Measurements from ENCODE around the gene TXN2. TPM values are rescaled to one million over a fixed set of nuclear protein-coding genes. Genes with fewer than 3 reads are reported as not detected.
A peak's percentile ranks its signal among the peaks of the same experiment; 100 is the strongest.

TXN2 gene
- total RNA-seq, 2 donors from 2014 or later = 67.5 to 96.7 TPM

GRCh38 chr22:36470162-36470993 lies 11.1 kb downstream of the TXN2 start:
- DNase-seq (ENCODE audit: low spot score) = peak; percentile 94
- Mint-ChIP-seq H3K36me3 (peaks cover 7% of the 10 kb centered on the region), H3K27ac (peak overlapping the region in 1 of 2 donors; percentile 19), H3K4me1 (ENCODE audit: low read depth in 2 of 2) (peaks cover 12 to 16% of the 10 kb centered on the region in 2 donors), H3K27me3 (no peaks in the 10 kb centered on the region), H3K9me3 (no peaks in the 10 kb centered on the region), H3K4me3 (no peak overlapping the region)
- ATAC-seq = peak; percentile 81 to 82

GRCh38 chr22:36469094-36469710 lies 12.2 kb downstream of the TXN2 start:
- peaks cover 12 to 16% of the 10 kb centered on the region in 2 donors for H3K4me1 Mint-ChIP-seq (ENCODE audit: low read depth in 2 of 2)
- H3K9me3 Mint-ChIP-seq = no peaks in the 10 kb centered on the region
- H3K27me3 Mint-ChIP-seq = no peaks in the 10 kb centered on the region
- no peak for ATAC-seq
- no peak for DNase-seq (ENCODE audit: low spot score)
- H3K27ac Mint-ChIP-seq = no peak overlapping the region
- H3K4me3 Mint-ChIP-seq = no peak overlapping the region
- H3K36me3 Mint-ChIP-seq = peaks cover 6% of the 10 kb centered on the region

- H3K36me3 Mint-ChIP-seq = peaks cover 6% of the 10 kb centered on the region
- no peak overlapping the region for H3K4me3 Mint-ChIP-seq
- H3K27me3 Mint-ChIP-seq = no peaks in the 10 kb centered on the region
- peak in 1 of 2 donors; percentile 35 for ATAC-seq
- no peak for DNase-seq (ENCODE audit: low spot score)
- peak overlapping the region in 1 of 2 donors; percentile 64 for H3K27ac Mint-ChIP-seq
- H3K4me1 Mint-ChIP-seq (ENCODE audit: low read depth in 2 of 2) = peaks cover 12 to 16% of the 10 kb centered on the region in 2 donors
- H3K9me3 Mint-ChIP-seq = no peaks in the 10 kb centered on the region
Observed at GRCh38 chr22:36467946-36468345, 13.5 kb downstream of the TXN2 start.

GRCh38 chr22:36467042-36467810 lies 14.2 kb downstream of the TXN2 start:
- Mint-ChIP-seq H3K27ac (peak overlapping the region; percentile 35 to 79), H3K9me3 (no peaks in the 10 kb centered on the region), H3K27me3 (no peaks in the 10 kb centered on the region), H3K36me3 (peaks cover 5% of the 10 kb centered on the region), H3K4me3 (no peak overlapping the region), H3K4me1 (ENCODE audit: low read depth in 2 of 2) (peaks cover 12 to 16% of the 10 kb centered on the region in 2 donors)
- DNase-seq (ENCODE audit: low spot score) (no peak), ATAC-seq (no peak)

DNA sequence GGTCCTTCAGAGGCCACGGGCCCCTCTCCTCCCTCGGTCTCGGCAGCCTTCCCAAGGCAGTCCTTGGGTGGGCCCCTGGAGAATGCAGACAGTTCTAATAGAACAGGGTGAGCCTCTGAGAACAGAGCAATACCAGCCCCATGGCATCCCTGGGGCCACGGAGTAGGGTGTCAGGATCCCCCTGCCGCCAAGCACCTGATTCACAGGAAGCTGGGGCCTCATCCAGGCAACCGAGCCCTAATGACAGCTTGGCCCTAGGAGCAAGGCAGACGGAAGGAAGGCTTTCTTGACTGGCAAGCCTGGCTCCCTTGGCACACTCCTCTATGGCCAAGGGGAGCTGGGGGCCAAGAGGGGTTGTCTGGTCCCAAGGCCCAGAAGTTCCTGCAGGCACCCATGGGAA lies 15.2 kb downstream of the TXN2 start:
- Mint-ChIP-seq H3K27me3 (no peaks in the 10 kb centered on the region), H3K36me3 (no peaks in the 10 kb centered on the region), H3K4me1 (ENCODE audit: low read depth in 2 of 2) (peaks cover 12 to 16% of the 10 kb centered on the region in 2 donors), H3K27ac (peak overlapping the region in 1 of 2 donors; percentile 35), H3K9me3 (no peaks in the 10 kb centered on the region), H3K4me3 (no peak overlapping the region)
- ATAC-seq (no peak), DNase-seq (ENCODE audit: low spot score) (no peak)

- DNase-seq (ENCODE audit: low spot score) (no peak), ATAC-seq (no peak)
- no peak overlapping the region for H3K27ac Mint-ChIP-seq
- H3K9me3 Mint-ChIP-seq = no peaks in the 10 kb centered on the region
- H3K4me3 Mint-ChIP-seq = no peak overlapping the region
- H3K27me3 Mint-ChIP-seq = no peaks in the 10 kb centered on the region
- H3K36me3 Mint-ChIP-seq = no peaks in the 10 kb centered on the region
- H3K4me1 Mint-ChIP-seq (ENCODE audit: low read depth in 2 of 2) = peaks cover 10 to 12% of the 10 kb centered on the region in 2 donors
Observed at GRCh38 chr22:36465232-36466021, 16.0 kb downstream of the TXN2 start.

GRCh38 chr22:36464715-36465231 lies 16.7 kb downstream of the TXN2 start:
- Mint-ChIP-seq H3K27me3 (no peaks in the 10 kb centered on the region), H3K4me1 (ENCODE audit: low read depth in 2 of 2) (peaks cover 5 to 7% of the 10 kb centered on the region in 2 donors), H3K27ac (no peak overlapping the region), H3K9me3 (no peaks in the 10 kb centered on the region), H3K36me3 (no peaks in the 10 kb centered on the region), H3K4me3 (no peak overlapping the region)
- no peak for ATAC-seq
- DNase-seq (ENCODE audit: low spot score) = no peak

DNA sequence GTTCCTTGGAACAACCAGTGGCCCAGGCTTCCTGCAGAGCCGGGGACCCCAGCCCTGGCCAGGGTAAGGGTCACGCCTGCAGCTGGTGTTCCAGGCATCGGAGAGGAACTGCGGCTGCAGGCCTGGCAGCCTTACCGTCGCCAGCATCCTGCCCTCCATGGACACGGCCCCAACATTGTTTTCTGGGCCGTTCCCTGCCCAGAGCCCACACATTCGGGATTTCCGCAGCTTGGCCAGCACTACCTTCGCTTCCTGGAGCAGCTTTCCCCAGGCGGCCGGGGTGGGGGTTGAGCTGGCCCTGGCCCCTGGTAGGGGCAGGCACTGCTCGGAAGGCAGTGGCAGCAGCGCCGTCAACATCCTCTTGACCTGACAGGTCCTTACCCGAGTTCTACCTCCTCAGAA lies 17.7 kb downstream of the TXN2 start:
- Mint-ChIP-seq H3K4me1 (ENCODE audit: low read depth in 2 of 2) (peaks cover 5 to 7% of the 10 kb centered on the region in 2 donors), H3K36me3 (no peaks in the 10 kb centered on the region), H3K4me3 (no peak overlapping the region), H3K9me3 (no peaks in the 10 kb centered on the region), H3K27me3 (no peaks in the 10 kb centered on the region), H3K27ac (no peak overlapping the region)
- DNase-seq (ENCODE audit: low spot score) (no peak), ATAC-seq (no peak)

DNA sequence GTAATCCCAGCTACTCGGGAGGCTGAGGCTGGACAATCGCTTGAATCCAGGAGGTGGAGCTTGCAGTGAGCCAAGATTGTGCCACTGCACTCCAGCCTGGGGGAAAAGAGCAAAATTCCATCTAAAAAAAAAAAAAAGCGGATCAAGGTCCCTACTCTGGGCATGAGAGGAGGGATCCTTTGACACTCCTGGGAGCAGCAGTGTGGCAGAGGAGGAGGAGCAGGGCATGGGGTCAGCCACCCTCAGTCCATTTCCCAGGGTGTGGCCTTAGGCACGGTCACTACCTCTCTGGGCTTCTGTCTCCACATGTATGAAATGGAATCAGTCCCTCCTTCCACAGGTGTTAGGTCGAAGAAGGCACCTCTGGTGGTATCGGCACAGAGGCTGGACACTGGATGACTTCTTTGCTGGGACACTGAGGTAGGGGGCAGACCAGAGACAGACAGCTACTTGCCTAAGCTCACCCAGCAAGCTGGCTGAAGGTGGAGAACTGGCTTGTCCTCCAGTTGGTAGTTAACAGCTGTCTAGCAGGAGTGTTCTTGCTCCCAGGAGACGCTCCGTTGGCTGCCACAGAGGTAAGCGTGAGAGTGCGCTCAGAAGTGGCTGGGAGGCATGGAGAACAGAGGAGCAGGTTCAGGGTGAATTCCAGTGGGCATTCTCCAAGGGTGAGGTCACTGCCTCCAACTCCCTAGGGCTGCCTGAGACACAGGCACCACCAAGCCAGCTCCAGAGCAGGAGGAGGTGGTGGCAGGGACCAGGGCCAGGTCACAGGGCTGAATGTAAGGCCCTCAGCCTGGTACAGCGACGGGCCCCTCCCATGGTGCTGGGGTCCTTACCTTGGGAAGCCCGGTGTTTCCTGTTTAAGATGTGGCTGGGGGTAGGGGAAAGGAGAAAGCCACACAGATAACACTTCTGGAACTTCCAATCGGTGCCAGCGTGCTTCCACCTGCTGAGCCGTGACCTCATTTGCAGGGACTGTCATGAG lies 19.5 kb downstream of the TXN2 start:
- Mint-ChIP-seq H3K4me3 (no peak overlapping the region), H3K27me3 (no peaks in the 10 kb centered on the region), H3K36me3 (no peaks in the 10 kb centered on the region), H3K27ac (peak overlapping the region in 1 of 2 donors; percentile 74), H3K4me1 (ENCODE audit: low read depth in 2 of 2) (peaks cover 0 to 4% of the 10 kb centered on the region in 2 donors), H3K9me3 (no peaks in the 10 kb centered on the region)
- no peak for ATAC-seq
- no peak for DNase-seq (ENCODE audit: low spot score)

- H3K27me3 Mint-ChIP-seq = no peaks in the 10 kb centered on the region
- no peak for ATAC-seq
- no peaks in the 10 kb centered on the region for H3K36me3 Mint-ChIP-seq
- peaks cover 8 to 10% of the 10 kb centered on the region in 2 donors for H3K4me1 Mint-ChIP-seq (ENCODE audit: low read depth in 2 of 2)
- H3K9me3 Mint-ChIP-seq = no peaks in the 10 kb centered on the region
- DNase-seq (ENCODE audit: low spot score) = no peak
- H3K27ac Mint-ChIP-seq = no peak overlapping the region
- H3K4me3 Mint-ChIP-seq = no peak overlapping the region
Observed at GRCh38 chr22:36460202-36460601, 21.2 kb downstream of the TXN2 start.

GRCh38 chr22:36457688-36458450 lies 23.6 kb downstream of the TXN2 start:
- H3K9me3 Mint-ChIP-seq = no peaks in the 10 kb centered on the region
- H3K27ac Mint-ChIP-seq = peak overlapping the region in 1 of 2 donors; percentile 59
- ATAC-seq = no peak

GRCh38 chr22:36456464-36456845 lies 25.0 kb downstream of the TXN2 start:
- H3K27ac Mint-ChIP-seq = peak overlapping the region; percentile 32 to 57
- no peaks in the 10 kb centered on the region for H3K36me3 Mint-ChIP-seq
- ATAC-seq = no peak
- no peak for DNase-seq (ENCODE audit: low spot score)
- no peaks in the 10 kb centered on the region for H3K27me3 Mint-ChIP-seq
- H3K4me1 Mint-ChIP-seq (ENCODE audit: low read depth in 2 of 2) = peaks cover 22 to 35% of the 10 kb centered on the region in 2 donors
- H3K4me3 Mint-ChIP-seq = peak overlapping the region; percentile 69
- H3K9me3 Mint-ChIP-seq = no peaks in the 10 kb centered on the region

More at GRCh38 chr22:36457688-36458450, 23.6 kb downstream of the TXN2 start:
- H3K4me1 Mint-ChIP-seq (ENCODE audit: low read depth in 2 of 2) = peaks cover 12 to 22% of the 10 kb centered on the region in 2 donors
- no peak overlapping the region for H3K4me3 Mint-ChIP-seq
- no peak for DNase-seq (ENCODE audit: low spot score)
- no peaks in the 10 kb centered on the region for H3K36me3 Mint-ChIP-seq
- H3K27me3 Mint-ChIP-seq = no peaks in the 10 kb centered on the region
